ELF-1 (cell line): ENCODE data around the gene ANKRD13A.
"Not testable (repeated sequence)": the region's sequence is repeated elsewhere in the genome, so short reads cannot be mapped to it uniquely, and the experiment has no call there.

Experiments used
- DNase-seq: peaks from one replicate; pipeline ENCODE4 v3.0.0-alpha.2; 2016; ENCODE audit warnings: low read depth, low spot score

Gene ANKRD13A

GRCh38 chr12:110077800-110078199 is 78.6 kb downstream of the ANKRD13A start:
- no peak for DNase-seq

GRCh38 chr12:110079477-110080400 is 80.5 kb downstream of the ANKRD13A start:
- no peak for DNase-seq

GRCh38 chr12:110080410-110080809 is 81.2 kb downstream of the ANKRD13A start:
- no peak for DNase-seq

- no peak for DNase-seq
These were observed 85.2 kb downstream of the ANKRD13A start for GRCh38 chr12:110084314-110085015.

GRCh38 chr12:110088216-110088615 is 89.0 kb downstream of the ANKRD13A start:
- DNase-seq = not testable (repeated sequence)

GRCh38 chr12:110088936-110089335 is 89.7 kb downstream of the ANKRD13A start:
- no peak for DNase-seq
